ENCODE measurements around the gene TRAF1.

TRAF1 gene

GRCh38 chr9:120904061-120904977 is 22.3 kb downstream of the TRAF1 start:
- peak; percentile 54 for DNase-seq

- peak; percentile 33 for DNase-seq
Observed at GRCh38 chr9:120902569-120903535, 23.7 kb downstream of the TRAF1 start.

DNA sequence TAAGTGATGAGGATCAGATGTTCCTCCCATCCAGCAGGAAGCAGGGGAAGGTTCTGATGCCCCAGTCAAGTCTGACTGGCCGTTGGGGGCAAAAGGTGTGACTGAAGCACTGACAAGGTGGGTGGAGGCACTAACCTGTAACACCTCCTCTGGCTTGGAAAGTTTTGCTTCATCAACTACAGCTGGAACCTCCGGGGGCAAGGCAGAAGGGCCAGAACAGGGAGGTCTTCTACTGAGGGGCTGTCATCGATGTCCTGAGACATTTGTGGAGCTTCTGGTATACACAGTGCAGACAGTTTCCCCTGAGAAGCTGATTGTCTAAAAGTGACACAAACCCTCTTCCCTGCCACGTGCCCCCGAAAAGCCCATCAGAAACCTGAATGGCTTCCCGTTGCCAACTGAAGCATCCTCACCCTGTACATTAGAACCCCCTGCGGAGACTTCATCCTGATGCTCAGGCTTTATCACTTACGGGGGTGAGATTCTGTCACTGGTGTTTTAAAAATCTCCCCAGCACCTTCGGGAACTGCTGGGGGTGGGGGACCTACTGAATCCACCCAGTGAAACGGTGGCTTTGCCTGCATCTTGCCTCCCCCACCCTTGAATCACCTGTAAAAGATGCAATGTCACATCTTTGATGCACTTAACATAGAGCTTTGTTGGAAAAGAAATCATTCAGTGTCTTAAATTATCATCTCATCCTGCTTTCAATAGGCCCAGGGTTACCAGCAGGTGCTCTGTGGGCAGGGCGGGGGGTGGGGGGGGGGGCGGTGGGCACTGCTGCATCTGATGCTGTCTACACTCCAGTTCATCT is 24.6 kb downstream of the TRAF1 start:
- peak; percentile 31 for DNase-seq

GRCh38 chr9:120900824-120901223 is 25.8 kb downstream of the TRAF1 start:
- DNase-seq = peak; percentile 33

DNA sequence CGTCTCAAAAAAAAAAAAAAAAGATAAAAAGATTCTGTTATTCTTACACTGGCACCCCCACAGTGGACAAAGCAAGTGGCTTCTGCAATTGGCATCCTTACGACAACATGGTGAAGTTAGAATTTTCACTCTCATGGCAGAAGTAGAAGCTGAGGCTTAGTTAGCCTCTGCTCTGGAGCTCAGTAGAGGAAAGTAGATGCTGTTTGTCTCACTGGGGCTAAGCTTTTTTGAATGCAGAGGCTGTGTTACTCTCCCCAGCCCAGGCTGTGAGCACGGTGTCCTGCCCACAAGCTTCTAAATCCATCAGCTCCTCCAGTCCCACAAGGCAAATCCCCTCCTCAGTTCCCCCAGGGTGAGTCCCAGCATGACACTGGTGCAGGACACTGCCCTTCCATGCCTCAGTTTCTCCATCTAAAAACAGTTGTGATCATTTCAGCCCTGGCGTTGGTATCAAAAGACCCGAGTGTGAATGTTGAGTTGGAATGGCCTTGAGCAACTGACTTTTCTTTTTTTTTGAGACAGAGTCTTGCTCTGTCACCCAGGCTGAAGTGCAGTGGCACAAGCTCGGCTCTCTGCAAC is 27.0 kb downstream of the TRAF1 start:
- DNase-seq = peak; percentile 36

GRCh38 chr9:120898396-120898795 is 28.2 kb downstream of the TRAF1 start:
- DNase-seq = no peak

DNA sequence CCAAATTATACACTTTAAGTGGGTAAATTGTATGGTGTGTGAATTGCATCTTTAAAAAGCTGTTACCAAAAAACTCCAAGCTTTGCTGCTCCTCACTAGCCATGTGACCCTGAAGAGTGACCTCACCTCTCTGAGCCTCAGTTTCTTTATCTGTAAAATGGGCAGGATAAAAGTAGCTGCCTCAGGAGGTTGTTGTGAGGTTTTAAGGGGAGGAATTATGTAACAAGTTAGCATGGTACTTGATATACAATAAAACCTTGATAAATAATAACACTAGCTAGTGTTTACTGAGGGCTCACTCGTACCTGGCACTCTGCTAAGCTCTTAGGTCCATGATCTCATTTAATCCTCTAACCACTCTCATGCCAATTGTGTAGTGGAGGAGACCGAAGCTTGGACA is 30.6 kb downstream of the TRAF1 start:
- no peak for DNase-seq

DNA sequence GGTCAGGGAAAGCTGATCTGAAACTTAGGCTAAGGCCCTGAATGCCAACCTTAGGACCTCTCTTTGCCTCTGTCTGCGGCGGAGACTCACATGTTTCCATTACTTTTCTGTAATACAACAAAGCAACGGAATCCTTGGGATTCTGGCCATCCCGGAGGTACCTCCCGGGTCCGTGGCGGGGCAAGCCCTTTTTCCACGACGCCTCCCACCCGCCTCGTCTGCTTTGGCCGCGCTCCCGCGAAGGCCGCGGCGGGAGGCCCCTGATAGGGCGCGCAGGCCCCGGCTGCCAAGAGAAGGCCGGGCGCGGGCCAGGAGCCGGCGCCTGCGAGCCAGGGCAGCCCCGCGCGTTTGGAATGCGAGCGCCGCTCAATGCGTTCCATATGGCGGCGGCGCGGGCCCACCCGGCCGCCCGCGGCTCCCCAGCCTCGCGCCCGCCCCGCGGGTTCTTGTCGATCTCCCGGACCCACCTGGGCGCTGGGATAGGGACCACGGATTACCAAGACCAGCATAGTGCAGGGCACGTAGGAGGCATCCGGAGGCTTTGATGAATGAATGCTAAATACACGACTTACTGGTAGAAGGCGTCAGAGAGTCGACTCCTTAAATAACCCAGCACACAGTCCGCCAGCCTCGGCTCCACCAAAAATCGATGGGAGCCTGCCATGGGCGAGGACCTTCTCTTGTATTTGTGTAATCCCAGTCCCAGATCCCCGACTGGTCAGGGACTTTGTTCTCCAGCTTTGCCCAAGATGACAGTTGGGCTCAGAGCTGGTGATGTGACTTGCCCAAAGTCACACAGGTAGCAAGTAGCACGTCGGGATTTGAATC is 32.1 kb downstream of the TRAF1 start:
- DNase-seq = no peak

GRCh38 chr9:120893611-120894307 is 32.8 kb downstream of the TRAF1 start:
- no peak for DNase-seq

GRCh38 chr9:120892748-120893610 is 33.6 kb downstream of the TRAF1 start:
- no peak for DNase-seq

GRCh38 chr9:120891884-120892747 is 34.5 kb downstream of the TRAF1 start:
- no peak for DNase-seq

GRCh38 chr9:120891245-120891883 is 35.2 kb downstream of the TRAF1 start:
- DNase-seq = peak; percentile 70

GRCh38 chr9:120890320-120891244 is 36.0 kb downstream of the TRAF1 start:
- no peak for DNase-seq

DNA sequence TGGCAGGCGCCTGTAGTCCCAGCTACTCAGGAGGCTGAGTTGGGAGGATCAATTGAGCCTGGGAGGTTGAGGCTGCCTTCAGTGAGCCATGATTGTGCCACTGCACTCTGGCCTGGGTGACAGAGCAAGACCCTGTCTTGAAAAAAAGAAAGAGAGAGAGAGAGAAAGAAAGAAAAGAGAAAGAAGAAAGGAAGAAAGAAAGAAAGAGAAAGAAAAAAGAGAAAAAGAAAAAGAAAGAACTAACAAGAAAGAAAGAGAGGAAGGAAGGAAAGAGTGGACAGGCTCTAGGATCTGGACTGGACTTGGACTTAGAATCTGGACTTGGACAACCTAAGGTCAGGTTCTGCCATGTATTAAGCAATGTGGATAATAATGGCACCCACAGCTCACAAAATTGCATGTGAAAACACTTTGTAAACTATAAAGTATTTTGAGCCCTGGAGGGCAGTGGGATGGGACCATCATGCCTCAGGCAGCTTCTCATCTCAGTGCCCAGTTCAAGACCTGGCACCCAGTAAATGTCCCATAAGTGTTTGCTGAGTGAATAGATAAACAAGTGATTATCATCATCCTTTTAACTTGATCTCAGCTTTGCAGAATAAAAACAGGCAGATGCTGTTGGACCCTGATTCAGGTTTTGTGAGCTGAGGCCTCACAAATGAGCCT is 36.9 kb downstream of the TRAF1 start:
- DNase-seq = no peak

DNA sequence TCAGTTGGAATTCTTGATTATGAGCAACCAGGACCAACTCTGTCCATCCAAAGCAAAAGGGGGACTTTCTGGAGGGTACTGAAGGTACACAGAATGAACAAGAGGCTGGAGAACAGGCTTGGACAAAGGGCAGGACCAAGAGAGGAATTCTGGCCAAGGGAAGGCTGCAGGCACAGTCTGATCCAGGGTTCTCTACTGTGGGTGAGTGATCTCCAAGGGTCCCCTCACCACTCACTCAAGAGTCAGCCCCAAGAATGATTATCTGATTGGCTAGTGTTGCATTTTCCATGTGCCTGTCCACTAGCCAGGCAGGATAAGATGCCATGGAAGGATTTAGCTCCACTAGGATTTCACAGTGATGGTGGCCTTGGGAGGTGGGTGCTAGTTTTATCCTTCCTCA is 38.0 kb downstream of the TRAF1 start:
- no peak for DNase-seq

DNA sequence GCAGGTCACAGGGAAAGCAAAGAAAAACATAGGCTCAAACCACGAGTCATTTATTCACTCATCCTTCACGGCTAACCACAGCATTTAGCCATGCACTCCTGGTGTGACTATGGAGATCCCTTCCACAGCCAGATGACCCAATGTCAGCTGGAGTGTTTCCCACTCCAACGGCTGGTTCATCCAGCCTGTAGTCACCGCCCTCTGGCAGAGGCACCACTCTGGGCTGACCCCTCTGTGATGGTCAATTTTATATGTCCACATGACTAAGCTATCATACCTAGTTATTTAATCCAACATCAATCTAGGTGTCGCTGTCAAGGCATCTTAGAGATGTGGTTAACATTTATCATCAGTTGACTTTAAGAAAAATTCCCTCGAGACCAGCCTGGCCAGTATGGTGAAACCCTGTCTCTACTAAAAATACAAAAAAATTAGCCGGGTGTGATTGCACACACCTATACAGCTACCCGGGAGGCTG is 40.1 kb downstream of the TRAF1 start:
- no peak for DNase-seq

Data from activated CD4-positive, CD25-positive, alpha-beta regulatory T cell treated with anti-CD3 and anti-CD28 coated beads, Interleukin-2, amount 50 U/mL, for 72 hours (primary cell).